BE2C (cell line): ENCODE data around the gene ZBTB46.

ENCODE experiments used
- DNase-seq: peaks from one replicate; pipeline ENCODE4 v3.0.0-alpha.2; 2020
- H3K27me3 ChIP-seq: fragments of 250-450 bp; sonication (Bioruptor Pico); 2 replicates; pipeline ENCODE4 v1.5.1; 2020; ENCODE audit warnings: mild to moderate bottlenecking
- H3K36me3 ChIP-seq: fragments of 250-450 bp; sonication (Bioruptor Pico); 2 replicates; pipeline ENCODE4 v1.5.1; 2020; ENCODE audit warnings: mild to moderate bottlenecking
- H3K4me1 ChIP-seq: fragments of 250-450 bp; sonication (Bioruptor Pico); 2 replicates; pipeline ENCODE4 v1.5.1; 2020
- H3K4me3 ChIP-seq: 2 replicates; pipeline ENCODE4 v1.5.1; 2011; ENCODE audit warnings: low read depth, low read length
- H3K9me3 ChIP-seq: fragments of 250-450 bp; sonication (Bioruptor Pico); 2 replicates; pipeline ENCODE4 v1.5.1; 2020
- CTCF ChIP-seq: IDR thresholded peaks from 2 replicates; pipeline ENCODE4 v1.5.1; 2012; ENCODE audit warnings: mild to moderate bottlenecking, low read depth, low read length

The ZBTB46 gene

GRCh38 chr20:63795178-63795830, 35.8 kb downstream of the ZBTB46 start:
- H3K27me3 ChIP-seq = no peaks in the 10 kb centered on the region; the same call in 1 of the 2 replicates
- H3K9me3 ChIP-seq = no peaks in the 10 kb centered on the region
- H3K36me3 ChIP-seq = no peaks in the 10 kb centered on the region
- H3K4me3 ChIP-seq = no peak overlapping the region
- TF ChIP-seq CTCF = no peak
- no peaks in the 10 kb centered on the region for H3K4me1 ChIP-seq
- DNase-seq = no peak

- Histone ChIP-seq H3K4me3 (no peak overlapping the region), H3K36me3 (no peaks in the 10 kb centered on the region), H3K9me3 (no peaks in the 10 kb centered on the region), H3K4me1 (no peaks in the 10 kb centered on the region), H3K27me3 (no peaks in the 10 kb centered on the region; the same call in 1 of the 2 replicates)
- no peak for TF ChIP-seq CTCF
- DNase-seq = no peak
These were observed 36.5 kb downstream of the ZBTB46 start for GRCh38 chr20:63794614-63795013.

GRCh38 chr20:63792866-63793265, 38.2 kb downstream of the ZBTB46 start:
- Histone ChIP-seq H3K4me1 (no peaks in the 10 kb centered on the region), H3K4me3 (no peak overlapping the region), H3K27me3 (no peaks in the 10 kb centered on the region; the same call in 1 of the 2 replicates), H3K36me3 (no peaks in the 10 kb centered on the region), H3K9me3 (no peaks in the 10 kb centered on the region)
- DNase-seq = no peak
- no peak for TF ChIP-seq CTCF

GRCh38 chr20:63791497-63792156, 39.4 kb downstream of the ZBTB46 start:
- H3K27me3 ChIP-seq = no peaks in the 10 kb centered on the region; the same call in 1 of the 2 replicates

GRCh38 chr20:63790572-63791168, 40.4 kb downstream of the ZBTB46 start:
- Histone ChIP-seq H3K4me3 (no peak overlapping the region), H3K4me1 (no peaks in the 10 kb centered on the region), H3K36me3 (no peaks in the 10 kb centered on the region), H3K9me3 (no peaks in the 10 kb centered on the region), H3K27me3 (no peaks in the 10 kb centered on the region; the same call in 1 of the 2 replicates)
- DNase-seq = no peak
- no peak for TF ChIP-seq CTCF

More at GRCh38 chr20:63791497-63792156, 39.4 kb downstream of the ZBTB46 start:
- TF ChIP-seq CTCF = no peak
- no peaks in the 10 kb centered on the region for H3K36me3 ChIP-seq
- H3K4me3 ChIP-seq = no peak overlapping the region
- H3K4me1 ChIP-seq = no peaks in the 10 kb centered on the region
- H3K9me3 ChIP-seq = no peaks in the 10 kb centered on the region
- DNase-seq = no peak
